Pancreas (tissue), 10 donors: Measurements from ENCODE around the gene TTC39C. TPM values are rescaled to one million over a fixed set of nuclear protein-coding genes. Genes with fewer than 3 reads are reported as not detected.
A peak's percentile ranks its signal among the peaks of the same experiment; 100 is the strongest.
"Not testable (repeated sequence)": the region's sequence is repeated elsewhere in the genome, so short reads cannot be mapped to it uniquely, and the experiment has no call there.

Source experiments
- ATAC-seq, 4 donors: fragments of 200-7000 bp; cut with Tn5 transposase; one replicate each; pipeline versions ENCODE4 v1.8.0 to v1.9.1; 2020; ENCODE audit warnings: mild to moderate bottlenecking in 4 of 4, moderate library complexity in 4 of 4
- DNase-seq, 6 donors: peaks; one replicate each; pipeline ENCODE4 v3.0.0-alpha.2; 2020
- FAIRE-seq: peaks from 2 replicates; lab custom pipeline; 2012; peaks lifted over from hg19 to GRCh38; lab: Jason Lieb, UNC
- H3K27ac ChIP-seq, 4 donors: fragments of 200-600 bp; sonication (generic); 1 replicate in 3 of 4; 2 replicates in 1 of 4; pipeline versions ENCODE4 v1.5.0 to v1.8.0; 2020
- H3K27me3 ChIP-seq, 4 donors: fragments of 200-600 bp; one replicate each; pipeline ENCODE4 v1.8.0; 2021
- H3K36me3 ChIP-seq, 3 donors: fragments of 200-600 bp; sonication (generic) in 1 of 3; one replicate each; pipeline versions ENCODE4 v1.5.0 to v1.8.0; 2020 to 2021
- H3K4me1 ChIP-seq, 3 donors: fragments of 200-600 bp; one replicate each; pipeline ENCODE4 v1.8.0; 2021
- H3K4me3 ChIP-seq, 4 donors: fragments of 200-600 bp; sonication (generic) in 2 of 4; one replicate each; pipeline versions ENCODE4 v1.5.0 to v1.8.0; 2020 to 2021
- H3K9me3 ChIP-seq, 4 donors: fragments of 200-600 bp; one replicate each; pipeline ENCODE4 v1.8.0; 2021
- CTCF ChIP-seq, 4 donors: fragments of 200-600 bp; sonication (generic) in 3 of 4; IDR thresholded peaks; one replicate each; pipeline versions ENCODE4 v1.5.0 to v1.8.0; 2021; ENCODE audit warnings: antibody characterized with exemption in 4 of 4
- WGBS, 2 donors: extraction: QIAGEN DNeasy Blood & Tissue Kit; methylation state at CpG; one replicate each; pipeline ENCODE4 v1.1.7; 2013; 5-methylcytosine and 5-hydroxymethylcytosine counted together
- intact Hi-C, 3 donors: fragments of 100-400 bp; cut with DNase I; formaldehyde crosslinking; loops; one replicate each; pipeline versions ENCODE4 v1.11.1 to v1.14.2; 2022
- polyA plus RNA-seq, 2 donors: library from polyadenylated mRNA; stranded (reverse); fragments of 200-250 nt; gene quantifications; one replicate each; pipeline ENCODE4 v1.2.3, GENCODE V29; 2013
- total RNA-seq, 6 donors: library from RNA; stranded (reverse); fragmentation: NEBNext Ultra II Directional in 4 of 6; extraction: Animal tissue kit (Norgen Biotek cat#: 25700) in 4 of 6; gene quantifications; one replicate each; pipeline versions ENCODE4 v1.2.1 to v1.2.4, GENCODE V29; 2021 to 2023
- donor health status: healthy with polysubstance abuse.
- donor health status: DM: no; HTN: no; CAD: no; lungs with moderate emphysema.
- donor health status: DM: no; HTN: no; CAD: no.
- donor health status: control.
- donor health status: control.
- donor health status: Bipolar disorder and iron deficiency.
- donor health status: DM: yes; HTN: yes; CAD: no.
- donor health status: DM: no; HTN: no; CAD: no.
- donor health status: DM: no; HTN: no; CAD: no.
- donor health status: DM: yes; HTN: yes; CAD: no.

TTC39C gene
- total and polyA plus RNA-seq, 8 donors, result 10.1 to 27.1 (median 14.2) TPM

DNA sequence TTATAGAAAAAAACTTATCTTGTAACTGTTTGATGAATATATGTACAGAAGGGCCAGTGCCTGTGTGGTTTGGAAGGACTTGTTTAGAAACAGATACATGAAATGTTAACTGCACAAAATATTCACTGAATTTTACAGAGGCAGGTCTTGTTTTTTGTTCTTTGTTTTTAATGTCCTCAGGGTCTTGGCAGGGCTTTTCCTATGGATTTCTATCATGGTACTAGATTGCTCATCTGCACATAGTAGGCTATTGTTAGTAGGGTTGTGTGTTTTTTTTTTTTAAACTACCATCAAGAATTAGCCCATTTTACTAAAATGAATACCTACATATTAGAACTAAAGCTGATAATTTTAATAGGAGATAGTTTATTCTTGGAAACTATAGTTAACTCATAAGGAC is 127.8 kb downstream of the TTC39C start:
- no peak overlapping the region for H3K4me3 ChIP-seq
- no peak for ATAC-seq
- no peak for TF ChIP-seq CTCF (IDR thresholded peaks at IDR 0.05)
- H3K4me1 ChIP-seq, result no peaks in the 10 kb centered on the region
- no peak for FAIRE-seq
- H3K9me3 ChIP-seq, result no peaks in the 10 kb centered on the region
- H3K27me3 ChIP-seq, result no peaks in the 10 kb centered on the region
- intact Hi-C loops, result no loop called here
- no peaks in the 10 kb centered on the region for H3K36me3 ChIP-seq
- no peak for DNase-seq
- H3K27ac ChIP-seq, result no peak overlapping the region

DNA sequence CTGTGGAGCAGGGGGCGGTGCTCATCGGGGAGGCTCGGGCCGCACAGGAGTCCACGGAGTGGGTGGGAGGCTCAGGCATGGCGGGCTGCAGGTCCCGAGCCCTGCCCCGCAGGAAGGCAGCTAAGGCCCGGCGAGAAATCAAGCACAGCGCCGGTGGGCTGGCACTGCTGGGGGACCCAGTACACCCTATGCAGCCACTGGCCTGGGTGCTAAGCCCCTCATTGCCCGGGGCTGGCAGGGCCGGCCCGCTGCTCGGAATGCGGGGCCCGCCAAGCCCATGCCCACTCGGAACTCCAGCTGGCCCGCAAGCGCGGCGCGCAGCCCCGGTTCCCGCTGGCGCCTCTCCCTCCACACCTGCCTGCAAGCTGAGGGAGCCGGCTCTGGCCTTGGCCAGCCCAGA is 135.0 kb downstream of the TTC39C start:
- H3K4me1 ChIP-seq, H3K9me3 ChIP-seq, H3K27ac ChIP-seq, H3K36me3 ChIP-seq, intact Hi-C loops, H3K4me3 ChIP-seq, ATAC-seq, FAIRE-seq, H3K27me3 ChIP-seq: not testable (repeated sequence)
- DNase-seq, result peak in 1 of 6 donors; percentile 55
- 95 to 96% methylated on average over 20 to 28 of the region's 28 CpGs for WGBS, 2 donors

DNA sequence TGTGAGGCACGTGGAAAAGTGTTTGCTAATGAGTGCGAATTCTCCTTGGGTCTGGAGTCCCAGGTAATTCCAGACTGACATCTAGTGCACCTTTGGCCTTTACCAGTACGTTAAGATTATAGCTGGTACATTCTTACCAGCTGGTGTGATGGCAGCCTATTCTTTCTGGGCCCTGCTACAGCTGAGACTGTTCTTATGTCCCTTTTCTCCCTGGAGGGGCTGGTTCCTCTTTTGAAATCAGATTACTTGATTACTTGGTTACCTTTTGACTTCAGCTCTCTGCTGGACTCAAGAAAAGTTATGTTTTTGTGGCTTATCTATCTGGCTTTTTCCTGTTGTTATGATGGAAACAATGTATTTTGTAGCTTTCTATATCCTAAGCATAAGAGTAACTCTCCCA is 138.8 kb downstream of the TTC39C start:
- Histone ChIP-seq H3K36me3 (no peaks in the 10 kb centered on the region), H3K27me3 (no peaks in the 10 kb centered on the region), H3K9me3 (no peaks in the 10 kb centered on the region), H3K4me3 (no peak overlapping the region), H3K27ac (no peak overlapping the region), H3K4me1 (no peaks in the 10 kb centered on the region)
- no peak for ATAC-seq
- intact Hi-C loops, result no loop called here
- no peak for FAIRE-seq
- DNase-seq, result no peak
- TF ChIP-seq CTCF (IDR thresholded peaks at IDR 0.05), result no peak
- WGBS, 2 donors, result 91 to 93% methylated on average over 3 of the region's 3 CpGs

GRCh38 chr18:24157855-24158254 is 143.3 kb downstream of the TTC39C start:
- no peaks in the 10 kb centered on the region for H3K36me3 ChIP-seq

GRCh38 chr18:24160086-24160485 is 145.5 kb downstream of the TTC39C start:
- H3K36me3 ChIP-seq, result peaks cover 0 to 6% (median 0%) of the 10 kb centered on the region in 3 donors
- no peak for FAIRE-seq
- no peak for ATAC-seq
- no peak overlapping the region for H3K27ac ChIP-seq
- DNase-seq, result no peak
- no peaks in the 10 kb centered on the region for H3K27me3 ChIP-seq
- intact Hi-C loops, result no loop called here
- no peak for TF ChIP-seq CTCF (IDR thresholded peaks at IDR 0.05)
- no peaks in the 10 kb centered on the region for H3K9me3 ChIP-seq
- no peak overlapping the region for H3K4me3 ChIP-seq
- peaks cover 0 to 6% (median 0%) of the 10 kb centered on the region in 3 donors for H3K4me1 ChIP-seq
- 97% methylated on average over 5 of the region's 5 CpGs for WGBS, 2 donors

More at GRCh38 chr18:24157855-24158254, 143.3 kb downstream of the TTC39C start:
- H3K4me1 ChIP-seq, result peaks cover 0 to 6% (median 0%) of the 10 kb centered on the region in 3 donors
- TF ChIP-seq CTCF (IDR thresholded peaks at IDR 0.05), result no peak
- ATAC-seq (no peak), DNase-seq (no peak), FAIRE-seq (no peak)
- intact Hi-C loops, result no loop called here
- WGBS, 2 donors, result 92 to 95% methylated on average over 3 of the region's 3 CpGs
- H3K27me3 ChIP-seq, result no peaks in the 10 kb centered on the region
- H3K4me3 ChIP-seq, result no peak overlapping the region
- H3K27ac ChIP-seq, result no peak overlapping the region
- no peaks in the 10 kb centered on the region for H3K9me3 ChIP-seq
